A549 (cell line): Measurements from ENCODE around the gene LCN6. TPM values are rescaled to one million over a fixed set of nuclear protein-coding genes. Genes with fewer than 3 reads are reported as not detected.

Source experiments
- ATAC-seq, 2 experiments: fragments of 200-7000 bp in 1 of 2; fragments of >200 bp in 1 of 2; cut with Nextera tagmentation in 1 of 2; cut with Tn5 transposase in 1 of 2; 3 replicates each; pipeline versions ENCODE4 v1.8.0 to v1.9.1; 2018 to 2020; ENCODE audit warnings: mild to moderate bottlenecking in 1 of 2, moderate library complexity in 1 of 2
- CTCF ChIA-PET: fragments of 300-600 bp; sonication (Branson Sonifier 250); formaldehyde crosslinking; extraction: SDS; loops from one replicate; lab custom pipeline; 2021; ENCODE audit warnings: antibody characterized with exemption, inconsistent platforms; lab: Yijun Ruan, JAX
- POLR2A ChIA-PET: fragments of 350-600 bp; formaldehyde crosslinking; extraction: SDS; loops from one replicate; lab custom pipeline; 2021; ENCODE audit warnings: antibody characterized with exemption, inconsistent platforms; lab: Yijun Ruan, JAX
- DNase-seq, 2 experiments: peaks; one replicate each; pipeline versions ENCODE4 v3.0.0 to v3.0.0-alpha.2; 2011 to 2016; ENCODE audit warnings: low read depth in 1 of 2, low spot score in 1 of 2
- FAIRE-seq: peaks from 2 replicates; lab custom pipeline; 2011; peaks lifted over from hg19 to GRCh38; lab: Jason Lieb, UNC
- H3K27ac ChIP-seq, 2 experiments: fragments of >200 bp; sonication (Bioruptor Twin); formaldehyde crosslinking; 3 replicates each; pipeline ENCODE4 v1.5.1; 2016 to 2017
- H3K4me1 ChIP-seq: fragments of >200 bp; sonication (Bioruptor Twin); formaldehyde crosslinking; 3 replicates; pipeline ENCODE4 v1.6.1; 2016
- H3K4me2 ChIP-seq: fragments of >200 bp; sonication (Bioruptor Twin); formaldehyde crosslinking; 3 replicates; pipeline ENCODE4 v1.6.1; 2016
- H3K4me3 ChIP-seq: fragments of >200 bp; sonication (Bioruptor Twin); formaldehyde crosslinking; 3 replicates; pipeline ENCODE4 v1.5.1; 2016
- H3K9me3 ChIP-seq: fragments of >200 bp; sonication (Bioruptor Twin); formaldehyde crosslinking; 3 replicates; pipeline ENCODE4 v1.6.1; 2016
- ATOH8 ChIP-seq: fragments of 250-450 bp; sonication (Bioruptor Pico); IDR thresholded peaks from 2 replicates; pipeline ENCODE4 v1.5.0; 2020; ENCODE audit warnings: low read depth, mild to moderate bottlenecking, moderate library complexity
- CBX8 ChIP-seq: fragments of 200-600 bp; sonication (generic); IDR thresholded peaks from 2 replicates; pipeline ENCODE4 v1.6.1; 2016
- EHMT2 ChIP-seq: fragments of 200-600 bp; sonication (generic); IDR thresholded peaks from 2 replicates; pipeline ENCODE4 v1.6.1; 2016; ENCODE audit warnings: antibody characterized with exemption, low read depth, mild to moderate bottlenecking, moderate library complexity
- FOXS1 ChIP-seq: fragments of 250-450 bp; sonication (Bioruptor Pico); IDR thresholded peaks from 2 replicates; pipeline ENCODE4 v1.5.0; 2020; ENCODE audit warnings: mild to moderate bottlenecking, moderate library complexity
- HDAC2 ChIP-seq: fragments of 200-600 bp; sonication (generic); IDR thresholded peaks from 2 replicates; pipeline ENCODE4 v1.6.1; 2016
- HEYL ChIP-seq: fragments of 250-450 bp; sonication (Bioruptor Pico); IDR thresholded peaks from 2 replicates; pipeline ENCODE4 v1.8.0; 2021; ENCODE audit warnings: mild to moderate bottlenecking, moderate library complexity
- HMGXB4 ChIP-seq: fragments of 250-450 bp; sonication (Bioruptor Pico); IDR thresholded peaks from 2 replicates; pipeline ENCODE4 v1.5.0; 2021; ENCODE audit warnings: mild to moderate bottlenecking, moderate library complexity, borderline replicate concordance
- HOXB13 ChIP-seq: fragments of 250-450 bp; sonication (Bioruptor Pico); IDR thresholded peaks from 2 replicates; pipeline ENCODE4 v1.5.0; 2020; ENCODE audit warnings: low read depth, mild to moderate bottlenecking, moderate library complexity
- HOXB5 ChIP-seq: fragments of 250-450 bp; sonication (Bioruptor Pico); IDR thresholded peaks from 2 replicates; pipeline ENCODE4 v1.5.0; 2020; ENCODE audit warnings: mild to moderate bottlenecking, moderate library complexity
- JUN ChIP-seq, 2 experiments: fragments of >200 bp; sonication (Bioruptor Twin); formaldehyde crosslinking; IDR thresholded peaks; 2 replicates in 1 of 2; 3 replicates in 1 of 2; pipeline ENCODE4 v1.6.1; 2016 to 2017
- MAZ ChIP-seq: fragments of 150-350 bp; IDR thresholded peaks from 2 replicates; pipeline ENCODE4 v1.6.1; 2014; ENCODE audit warnings: antibody characterized with exemption, low read depth, low read length, borderline replicate concordance
- MYC ChIP-seq: IDR thresholded peaks from 2 replicates; pipeline ENCODE4 v1.6.1; 2012; ENCODE audit warnings: mild to moderate bottlenecking, inconsistent platforms, low read length, improper control_type of control experiment, borderline replicate concordance
- NFE2L2 ChIP-seq: fragments of 150-350 bp; conservative IDR thresholded peaks from 2 replicates; pipeline ENCODE4 v1.6.1; 2014; ENCODE audit warnings: low read length
- NR3C1 ChIP-seq: fragments of >200 bp; sonication (Bioruptor Twin); formaldehyde crosslinking; IDR thresholded peaks from 3 replicates; pipeline ENCODE4 v1.6.1; 2017
- PHF8 ChIP-seq: fragments of 200-600 bp; sonication (generic); IDR thresholded peaks from 2 replicates; pipeline ENCODE4 v1.6.1; 2016; ENCODE audit warnings: low read depth, mild to moderate bottlenecking, antibody characterized with exemption, moderate library complexity, borderline replicate concordance
- POLR2A ChIP-seq: IDR thresholded peaks from 2 replicates; pipeline ENCODE4 v1.6.1; 2012; ENCODE audit warnings: mild to moderate bottlenecking, low read length
- POLR2AphosphoS2 ChIP-seq: conservative IDR thresholded peaks from 2 replicates; pipeline ENCODE4 v1.6.1; 2012; ENCODE audit warnings: low read length, improper control_type of control experiment, inconsistent platforms
- RAD21 ChIP-seq, 2 experiments: fragments of >200 bp in 1 of 2; sonication (Bioruptor Twin) in 1 of 2; formaldehyde crosslinking in 1 of 2; IDR thresholded peaks in 1 of 2; conservative IDR thresholded peaks in 1 of 2; 2 replicates in 1 of 2; 3 replicates in 1 of 2; pipeline ENCODE4 v1.6.1; 2012 to 2018; ENCODE audit warnings: inconsistent platforms in 1 of 2
- RNF2 ChIP-seq: fragments of 200-600 bp; sonication (generic); IDR thresholded peaks from 2 replicates; pipeline ENCODE4 v1.6.1; 2016; ENCODE audit warnings: low read depth, mild to moderate bottlenecking, antibody characterized with exemption, moderate library complexity, borderline replicate concordance
- SREBF2 ChIP-seq: fragments of 450-650 bp; IDR thresholded peaks from 2 replicates; pipeline ENCODE4 v1.6.1; 2014; ENCODE audit warnings: mild to moderate bottlenecking, moderate library complexity
- ZC3H11A ChIP-seq: fragments of 450-650 bp; IDR thresholded peaks from 2 replicates; pipeline ENCODE4 v1.6.1; 2014; ENCODE audit warnings: antibody characterized with exemption, mild to moderate bottlenecking
- ZSCAN20 ChIP-seq: fragments of 250-450 bp; sonication (Bioruptor Pico); IDR thresholded peaks from 2 replicates; pipeline ENCODE4 v1.8.0; 2022; ENCODE audit warnings: mild to moderate bottlenecking, moderate library complexity
- WGBS: methylation state at CpG from one replicate; pipeline ENCODE4 v1.1.6; 2017; ENCODE audit errors: missing lambda C conversion rate; 5-methylcytosine and 5-hydroxymethylcytosine counted together
- polyA plus RNA-seq, 4 experiments: library from polyadenylated mRNA; depleted of rRNA in 3 of 4; stranded (reverse); fragments of >200 nt; fragmentation: RNase III in 1 of 4; extraction: RNeasy Plus Mini Kit Qiagen cat#74134 plus additional on column Dnase treatment in 1 of 4; gene quantifications; 2 replicates in 3 of 4; 3 replicates in 1 of 4; pipeline ENCODE4 v1.2.3, GENCODE V29; 2011 to 2017
- TF ChIP-seq, protein P1 (sequence below): fragments of >200 bp; sonication (Bioruptor Twin); formaldehyde crosslinking; IDR thresholded peaks from 3 replicates; pipeline ENCODE4 v1.5.1; 2016
- TF ChIP-seq, protein P2 (sequence below): fragments of >200 bp; sonication (Bioruptor Twin); formaldehyde crosslinking; IDR thresholded peaks from 3 replicates; pipeline ENCODE4 v1.6.1; 2016

LCN6 gene
- polyA plus RNA-seq, 2 of the 4 experiments (the other 2 are of a cell fraction): not detected

DNA sequence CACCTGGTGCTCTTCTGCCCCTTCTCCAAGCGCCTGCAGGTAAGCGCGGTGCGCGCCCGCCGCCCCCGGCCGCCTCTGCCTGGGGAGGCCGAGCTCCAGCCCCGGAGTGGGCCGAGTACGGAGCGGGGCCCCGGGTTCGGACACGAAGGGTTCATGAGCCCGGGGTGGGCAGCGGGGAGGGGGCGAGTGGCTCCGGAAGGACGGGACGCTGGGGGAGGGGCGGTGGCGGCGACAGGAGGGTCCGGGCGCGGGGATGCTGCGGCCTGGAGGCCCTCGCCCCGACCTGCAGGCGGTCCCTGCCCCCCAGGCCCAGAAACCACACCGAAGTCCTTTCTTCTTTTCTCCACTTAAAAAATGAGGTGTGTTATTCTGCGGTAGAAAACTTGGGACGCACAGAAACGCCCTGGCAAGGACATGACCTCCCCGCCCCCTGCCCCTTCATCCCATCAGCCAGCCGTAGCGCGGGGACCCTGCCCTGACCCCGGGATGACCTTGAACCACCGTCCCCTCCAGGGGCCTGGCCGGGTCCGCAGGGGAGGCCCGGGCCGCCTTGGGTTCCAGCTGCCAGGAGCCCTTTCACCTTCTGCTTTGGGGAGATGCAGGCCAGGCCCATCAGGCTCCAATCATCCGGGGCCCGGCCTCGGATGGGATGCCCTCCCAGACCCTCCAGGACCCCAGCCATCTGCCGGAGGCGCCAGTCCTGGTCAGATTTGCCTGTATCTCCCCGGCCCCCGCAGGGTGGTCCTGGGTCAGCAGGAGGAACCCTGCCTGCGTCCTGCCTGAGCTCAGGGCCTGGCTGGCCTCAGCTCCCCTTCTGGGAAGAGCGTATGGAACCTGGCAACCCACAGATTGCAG, 35.4 kb downstream of the LCN6 start:
- WGBS: 8% methylated on average over 9 of the region's 56 CpGs
- Histone ChIP-seq H3K4me1 (peaks cover 32% of the 10 kb centered on the region), H3K4me2 (peak overlapping the region; percentile 97), H3K27ac (peak overlapping the region; percentile 83 to 91), H3K4me3 (peak overlapping the region; percentile 66), H3K9me3 (no peaks in the 10 kb centered on the region)
- no peak for TF ChIP-seq HMGXB4 (CRISPR knock-in tag)
- no peak for TF ChIP-seq ATOH8 (CRISPR knock-in tag)
- no peak for TF ChIP-seq NFE2L2
- no peak for TF ChIP-seq MAZ
- no peak for TF ChIP-seq ZC3H11A
- no peak; the same call in 1 of the 2 replicates for TF ChIP-seq PHF8
- no peak for TF ChIP-seq RNF2
- TF ChIP-seq, protein P1, sequence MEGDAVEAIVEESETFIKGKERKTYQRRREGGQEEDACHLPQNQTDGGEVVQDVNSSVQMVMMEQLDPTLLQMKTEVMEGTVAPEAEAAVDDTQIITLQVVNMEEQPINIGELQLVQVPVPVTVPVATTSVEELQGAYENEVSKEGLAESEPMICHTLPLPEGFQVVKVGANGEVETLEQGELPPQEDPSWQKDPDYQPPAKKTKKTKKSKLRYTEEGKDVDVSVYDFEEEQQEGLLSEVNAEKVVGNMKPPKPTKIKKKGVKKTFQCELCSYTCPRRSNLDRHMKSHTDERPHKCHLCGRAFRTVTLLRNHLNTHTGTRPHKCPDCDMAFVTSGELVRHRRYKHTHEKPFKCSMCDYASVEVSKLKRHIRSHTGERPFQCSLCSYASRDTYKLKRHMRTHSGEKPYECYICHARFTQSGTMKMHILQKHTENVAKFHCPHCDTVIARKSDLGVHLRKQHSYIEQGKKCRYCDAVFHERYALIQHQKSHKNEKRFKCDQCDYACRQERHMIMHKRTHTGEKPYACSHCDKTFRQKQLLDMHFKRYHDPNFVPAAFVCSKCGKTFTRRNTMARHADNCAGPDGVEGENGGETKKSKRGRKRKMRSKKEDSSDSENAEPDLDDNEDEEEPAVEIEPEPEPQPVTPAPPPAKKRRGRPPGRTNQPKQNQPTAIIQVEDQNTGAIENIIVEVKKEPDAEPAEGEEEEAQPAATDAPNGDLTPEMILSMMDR: no peak
- TF ChIP-seq NR3C1: no peak
- TF ChIP-seq HDAC2: no peak
- no peak for TF ChIP-seq HOXB13 (CRISPR knock-in tag)
- no peak for TF ChIP-seq HOXB5 (CRISPR knock-in tag)
- TF ChIP-seq CBX8: no peak
- POLR2A ChIA-PET: interaction anchor here (1.1 to 4.0 kb wide), 2 partner anchors 10 to 15 kb away, joined by 4 to 30 read pairs; no protein-coding TSS in a partner anchor
- FAIRE-seq (no peak), ATAC-seq (peak; percentile 7 to 32; a peak in 3 of 6 replicates), DNase-seq (no peak)
- CTCF ChIA-PET: interaction anchor here (0.6 to 5.2 kb wide), 7 partner anchors 8 to 312 kb away, joined by 3 to 37 read pairs (median 3); no protein-coding TSS in a partner anchor

DNA sequence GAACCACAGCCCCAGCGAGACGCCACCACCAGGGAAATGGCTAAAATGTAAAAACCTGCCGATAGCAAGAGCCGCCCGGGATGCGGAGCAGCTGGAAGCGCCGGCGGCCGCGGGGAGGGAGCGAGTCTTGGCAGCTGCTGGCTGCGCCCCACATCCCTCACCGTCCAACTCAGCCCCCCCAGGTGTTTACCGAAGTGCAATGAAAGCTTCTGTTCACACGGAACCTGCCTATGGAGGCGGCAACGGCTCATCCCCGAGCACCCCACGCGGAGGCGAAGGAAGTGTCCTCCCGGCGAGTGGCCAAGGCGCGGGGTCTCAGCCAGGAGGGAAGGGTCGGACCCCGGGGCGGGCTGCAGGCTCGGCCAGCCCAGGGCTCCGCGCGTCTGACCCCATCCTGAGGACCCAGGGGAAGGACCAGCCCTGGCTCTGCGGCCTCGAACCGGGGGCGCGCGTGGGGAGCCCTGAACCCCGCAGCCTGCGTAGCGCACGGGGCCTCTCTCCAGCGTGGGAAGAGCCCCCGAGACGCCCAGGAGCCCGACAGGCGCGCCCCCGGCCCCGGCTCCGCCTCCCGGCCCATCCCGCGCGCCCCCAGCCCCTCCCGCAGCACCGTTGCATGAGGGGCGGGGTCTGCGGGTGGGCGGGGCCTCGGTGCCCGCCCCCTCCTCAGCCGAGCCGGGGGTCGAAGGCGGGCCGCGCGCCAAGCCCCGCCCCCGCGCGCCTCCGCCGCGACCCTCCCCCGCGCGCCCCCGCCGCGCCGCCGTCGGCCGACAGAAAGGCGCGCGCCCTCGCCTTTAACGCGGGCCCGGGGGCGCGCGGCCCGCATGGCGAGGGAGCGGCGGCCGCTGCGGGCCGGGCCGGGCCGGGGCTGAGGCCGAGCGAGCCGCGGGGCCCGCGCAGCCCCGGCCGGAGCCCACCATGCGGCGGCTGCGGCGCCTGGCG, 36.3 kb downstream of the LCN6 start, which contains the start of gene DIPK1B:
DIPK1B (plus strand) TSS at position 822 of the 939 bp plus-strand sequence; CDS start at position 916, 94 bp downstream.
- ChIA-PET CTCF (interaction anchor here (0.9 to 5.2 kb wide), 4 partner anchors 16 to 82 kb away, joined by 3 to 37 read pairs (median 3); no protein-coding TSS in a partner anchor), POLR2A (interaction anchor here (4.0 kb wide), 1 partner anchor 16 kb away, joined by 30 read pairs; no protein-coding TSS in a partner anchor)
- Histone ChIP-seq H3K4me1 (peaks cover 32% of the 10 kb centered on the region), H3K4me3 (peak within 1 kb of the TSS; percentile 66), H3K27ac (peak within 1 kb of the TSS; percentile 83 to 91), H3K4me2 (peak within 1 kb of the TSS; percentile 97), H3K9me3 (no peaks in the 10 kb centered on the region)
- WGBS: 16% methylated on average over 30 of the region's 119 CpGs
- ATAC-seq: peak; percentile 23 to 55; a peak in 5 of 6 replicates
- no peak for DNase-seq
- no peak for FAIRE-seq
- TF ChIP-seq FOXS1 (CRISPR knock-in tag): no peak
- no peak for TF ChIP-seq MYC
- TF ChIP-seq HEYL (CRISPR knock-in tag): no peak
- TF ChIP-seq EHMT2: no peak
- TF ChIP-seq POLR2A: no peak; the same call in 1 of the 2 replicates
- TF ChIP-seq, protein P1: no peak
- no peak for TF ChIP-seq RNF2
- TF ChIP-seq, protein P2, sequence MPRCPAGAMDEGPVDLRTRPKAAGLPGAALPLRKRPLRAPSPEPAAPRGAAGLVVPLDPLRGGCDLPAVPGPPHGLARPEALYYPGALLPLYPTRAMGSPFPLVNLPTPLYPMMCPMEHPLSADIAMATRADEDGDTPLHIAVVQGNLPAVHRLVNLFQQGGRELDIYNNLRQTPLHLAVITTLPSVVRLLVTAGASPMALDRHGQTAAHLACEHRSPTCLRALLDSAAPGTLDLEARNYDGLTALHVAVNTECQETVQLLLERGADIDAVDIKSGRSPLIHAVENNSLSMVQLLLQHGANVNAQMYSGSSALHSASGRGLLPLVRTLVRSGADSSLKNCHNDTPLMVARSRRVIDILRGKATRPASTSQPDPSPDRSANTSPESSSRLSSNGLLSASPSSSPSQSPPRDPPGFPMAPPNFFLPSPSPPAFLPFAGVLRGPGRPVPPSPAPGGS: no peak
- TF ChIP-seq POLR2AphosphoS2: no peak
- no peak for TF ChIP-seq RAD21 (conservative IDR thresholded peaks at IDR 0.05 in 1 of 2, IDR thresholded peaks at IDR 0.05 in 1 of 2)
- TF ChIP-seq SREBF2: no peak
- no peak for TF ChIP-seq ZSCAN20 (CRISPR knock-in tag)
- no peak for TF ChIP-seq NR3C1
- no peak for TF ChIP-seq JUN (IDR thresholded peaks at IDR 0.05)
